ENCODE data around the gene FSTL4.
"Not testable (repeated sequence)": the region's sequence is repeated elsewhere in the genome, so short reads cannot be mapped to it uniquely, and the experiment has no call there.

FSTL4 gene

DNA sequence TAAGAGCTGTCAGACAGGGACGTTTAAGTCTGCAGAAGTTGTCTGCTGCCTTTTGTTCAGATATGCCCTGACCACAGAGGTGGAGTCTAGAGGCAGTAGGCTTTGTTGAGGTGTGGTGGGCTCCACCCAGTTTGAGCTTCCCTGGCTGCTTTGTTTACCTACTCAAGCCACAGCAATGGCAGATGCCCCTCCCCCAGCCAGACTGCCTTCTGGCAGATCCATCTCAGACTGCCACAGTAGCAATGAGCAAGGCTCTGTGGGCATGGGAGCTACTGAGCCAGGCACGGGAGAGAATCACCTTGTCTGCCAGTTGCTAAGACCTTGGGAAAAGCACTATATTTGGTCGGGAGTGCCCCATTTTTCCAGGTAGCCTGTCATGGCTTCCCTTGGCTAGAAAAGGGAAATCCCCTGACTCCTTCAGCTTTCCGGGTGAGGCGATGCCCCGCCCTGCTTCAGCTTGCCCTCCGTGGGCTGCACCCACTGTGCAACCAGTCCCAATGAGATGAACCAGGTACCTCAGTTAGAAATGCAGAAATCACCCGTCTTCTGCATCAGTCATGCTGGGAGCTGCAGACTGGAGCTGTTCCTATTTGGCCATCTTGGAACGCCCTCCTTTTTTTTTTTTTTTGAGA is 441.5 kb downstream of the FSTL4 start:
- DNase-seq (ENCODE audit: low spot score) = not testable (repeated sequence)

DNA sequence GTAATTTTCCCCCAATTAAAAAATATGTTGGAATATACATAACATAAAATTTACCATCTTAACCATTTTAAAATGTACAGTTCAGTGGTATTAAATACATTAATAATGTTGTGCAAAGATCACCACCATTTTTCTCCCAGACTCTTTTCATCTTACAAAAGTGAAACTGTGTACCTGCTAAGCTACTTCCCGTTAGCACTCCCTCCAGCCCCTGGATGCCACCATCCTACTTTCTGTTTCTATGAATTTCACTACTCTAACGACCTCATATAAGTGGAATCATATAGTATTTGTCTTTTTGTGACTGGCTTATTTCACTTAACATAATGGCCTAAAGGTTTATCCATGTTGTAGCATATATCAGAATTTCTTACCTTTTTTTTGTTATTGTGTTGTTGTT is 447.6 kb downstream of the FSTL4 start:
- no peak for DNase-seq (ENCODE audit: low spot score)

DNA sequence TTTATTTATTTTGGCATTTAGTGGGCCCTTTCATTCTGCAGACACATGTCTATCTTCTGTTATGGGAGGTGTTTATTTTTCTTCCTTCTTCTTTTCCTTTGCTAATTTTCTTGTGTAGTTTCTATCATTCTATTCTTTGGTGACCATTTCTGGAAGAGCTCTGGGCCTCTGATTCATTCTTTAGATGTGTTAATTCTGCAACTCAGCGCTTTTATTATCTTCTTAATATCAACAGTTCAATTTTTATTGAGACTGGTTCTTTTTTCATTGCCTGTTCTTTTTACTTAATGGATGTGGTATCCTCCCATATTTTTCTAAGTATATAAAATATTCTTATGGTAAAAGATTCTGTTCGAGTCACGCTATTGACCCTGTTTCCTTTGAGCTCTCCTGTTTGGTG is 448.5 kb downstream of the FSTL4 start:
- DNase-seq (ENCODE audit: low spot score) = no peak

DNA sequence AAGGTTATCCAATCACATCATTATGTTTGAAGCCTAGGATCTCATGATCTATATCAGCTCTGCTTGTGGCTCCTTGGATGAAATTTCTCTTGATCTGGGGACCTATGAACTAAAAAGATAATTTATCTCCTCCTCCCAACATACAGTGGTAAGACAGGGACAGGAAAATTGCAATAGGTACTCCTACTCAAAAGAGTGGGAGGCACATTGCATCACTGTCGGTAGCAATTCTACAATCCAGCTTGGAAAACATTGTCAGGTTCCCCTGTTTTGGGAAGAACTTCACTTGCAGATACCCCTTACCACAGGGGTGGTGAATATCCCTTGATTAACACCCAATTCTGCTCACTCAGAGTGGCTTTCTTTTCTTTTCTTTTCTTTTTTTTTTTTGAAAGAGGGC is 452.8 kb downstream of the FSTL4 start:
- DNase-seq (ENCODE audit: low spot score) = no peak

DNA sequence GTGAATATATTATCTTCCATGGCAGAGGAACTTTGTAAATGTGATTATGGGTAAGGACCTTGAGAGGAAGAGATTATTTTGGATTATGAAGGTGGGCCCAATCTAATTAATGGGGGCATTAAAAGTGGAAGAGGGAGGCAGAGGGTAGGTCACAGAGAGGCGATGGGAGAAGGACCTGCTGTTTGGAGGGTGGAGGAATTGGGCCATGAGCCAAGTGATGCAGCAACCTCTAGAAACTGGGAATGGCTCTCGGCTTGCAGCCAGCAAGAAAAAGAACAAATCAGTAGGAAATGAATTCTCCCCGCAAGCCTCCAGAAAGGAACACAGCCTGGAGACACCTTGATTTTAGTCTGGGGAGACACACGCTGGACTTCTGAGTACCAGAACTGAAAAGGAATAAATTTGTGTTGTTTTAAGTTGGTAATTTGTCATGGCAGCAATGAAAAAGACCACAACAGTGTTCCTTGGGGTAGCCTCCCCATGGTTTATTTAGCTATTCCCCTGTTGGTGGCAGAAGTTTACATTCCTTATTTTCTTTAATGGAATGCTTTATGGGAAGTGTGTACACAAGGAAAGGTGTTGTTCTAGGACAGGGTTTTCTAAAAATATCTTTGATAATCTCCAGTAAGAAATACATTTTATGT is 456.9 kb downstream of the FSTL4 start:
- no peak for DNase-seq (ENCODE audit: low spot score)

GRCh38 chr5:133154274-133155075 is 457.9 kb downstream of the FSTL4 start:
- DNase-seq (ENCODE audit: low spot score) = no peak

DNA sequence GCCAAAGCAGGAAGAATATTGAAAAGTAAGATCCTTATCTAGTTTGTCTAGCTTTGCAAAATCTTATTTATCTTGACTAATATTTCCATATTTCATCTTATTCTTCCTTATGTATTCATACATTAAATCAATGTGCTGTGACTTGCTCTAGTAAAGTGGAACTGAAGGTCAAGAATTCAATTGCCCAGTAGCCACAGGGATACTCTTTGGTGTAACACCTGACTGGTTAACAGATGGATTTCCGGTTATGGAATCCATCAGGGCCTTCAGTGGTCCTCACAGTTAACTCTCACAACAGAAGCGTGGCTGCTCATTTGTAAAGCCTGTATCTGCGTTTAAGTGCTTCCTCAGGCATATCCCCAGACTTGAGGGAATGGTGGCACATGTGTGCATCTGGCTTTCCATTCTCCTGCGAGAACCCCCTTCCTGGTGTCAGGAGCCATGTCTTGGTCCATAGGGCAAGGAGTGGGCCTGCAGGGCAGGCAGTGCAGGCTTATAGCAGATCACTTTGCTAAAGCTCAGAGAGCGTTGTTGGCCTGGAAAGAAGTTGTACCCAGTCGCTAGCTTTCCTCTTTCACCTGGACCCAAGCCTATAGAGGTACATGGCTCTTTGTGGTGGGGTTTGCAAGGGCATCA is 461.3 kb downstream of the FSTL4 start:
- no peak for DNase-seq (ENCODE audit: low spot score)

GRCh38 chr5:133149345-133149744 is 463.0 kb downstream of the FSTL4 start:
- no peak for DNase-seq (ENCODE audit: low spot score)

- no peak for DNase-seq (ENCODE audit: low spot score)
These were observed 464.4 kb downstream of the FSTL4 start for GRCh38 chr5:133147815-133148567.

- no peak for DNase-seq (ENCODE audit: low spot score)
These were observed 464.9 kb downstream of the FSTL4 start for GRCh38 chr5:133147411-133147810.
